Choroid plexus epithelial cell (primary cell): ENCODE data around the gene CDK14.
"Not testable (repeated sequence)": the region's sequence is repeated elsewhere in the genome, so short reads cannot be mapped to it uniquely, and the experiment has no call there.

Experiments
- DNase-seq: peaks from one replicate; pipeline ENCODE4 v3.0.0-alpha.2; 2010; ENCODE audit warnings: low read depth
- H3K4me3 ChIP-seq: 2 replicates; pipeline ENCODE4 v1.5.1; 2011; ENCODE audit warnings: low read depth, mild to moderate bottlenecking, control low read depth, low read length, moderate library complexity
- TF ChIP-seq, protein P1 (sequence below): conservative IDR thresholded peaks from 2 replicates; pipeline ENCODE4 v1.5.1; 2011; ENCODE audit warnings: low read depth, mild to moderate bottlenecking, control low read depth, inconsistent platforms, low read length, moderate library complexity

The CDK14 gene

DNA sequence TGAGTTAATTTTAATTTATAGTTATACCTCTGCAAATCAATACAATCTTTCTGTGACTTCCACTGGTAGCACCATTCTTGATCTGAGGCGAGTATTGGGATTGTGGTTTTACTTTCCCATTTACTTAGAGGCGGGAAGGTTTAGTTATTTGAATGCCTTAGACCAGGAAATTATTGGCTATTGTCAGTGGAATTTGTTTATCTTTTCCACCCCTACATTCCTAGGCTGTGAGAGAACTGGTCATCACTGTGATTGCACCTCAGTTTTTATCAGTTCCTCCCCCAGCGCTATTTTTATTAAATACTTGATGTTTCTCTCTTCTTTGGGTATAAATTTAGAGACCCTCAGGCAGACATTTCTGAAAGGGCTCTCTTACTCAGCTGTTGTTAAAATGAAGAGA lies 29.9 kb downstream of the CDK14 start:
- H3K4me3 ChIP-seq, result no peak overlapping the region
- peak; percentile 77 for DNase-seq
- TF ChIP-seq, protein P1, sequence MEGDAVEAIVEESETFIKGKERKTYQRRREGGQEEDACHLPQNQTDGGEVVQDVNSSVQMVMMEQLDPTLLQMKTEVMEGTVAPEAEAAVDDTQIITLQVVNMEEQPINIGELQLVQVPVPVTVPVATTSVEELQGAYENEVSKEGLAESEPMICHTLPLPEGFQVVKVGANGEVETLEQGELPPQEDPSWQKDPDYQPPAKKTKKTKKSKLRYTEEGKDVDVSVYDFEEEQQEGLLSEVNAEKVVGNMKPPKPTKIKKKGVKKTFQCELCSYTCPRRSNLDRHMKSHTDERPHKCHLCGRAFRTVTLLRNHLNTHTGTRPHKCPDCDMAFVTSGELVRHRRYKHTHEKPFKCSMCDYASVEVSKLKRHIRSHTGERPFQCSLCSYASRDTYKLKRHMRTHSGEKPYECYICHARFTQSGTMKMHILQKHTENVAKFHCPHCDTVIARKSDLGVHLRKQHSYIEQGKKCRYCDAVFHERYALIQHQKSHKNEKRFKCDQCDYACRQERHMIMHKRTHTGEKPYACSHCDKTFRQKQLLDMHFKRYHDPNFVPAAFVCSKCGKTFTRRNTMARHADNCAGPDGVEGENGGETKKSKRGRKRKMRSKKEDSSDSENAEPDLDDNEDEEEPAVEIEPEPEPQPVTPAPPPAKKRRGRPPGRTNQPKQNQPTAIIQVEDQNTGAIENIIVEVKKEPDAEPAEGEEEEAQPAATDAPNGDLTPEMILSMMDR, result no peak

DNA sequence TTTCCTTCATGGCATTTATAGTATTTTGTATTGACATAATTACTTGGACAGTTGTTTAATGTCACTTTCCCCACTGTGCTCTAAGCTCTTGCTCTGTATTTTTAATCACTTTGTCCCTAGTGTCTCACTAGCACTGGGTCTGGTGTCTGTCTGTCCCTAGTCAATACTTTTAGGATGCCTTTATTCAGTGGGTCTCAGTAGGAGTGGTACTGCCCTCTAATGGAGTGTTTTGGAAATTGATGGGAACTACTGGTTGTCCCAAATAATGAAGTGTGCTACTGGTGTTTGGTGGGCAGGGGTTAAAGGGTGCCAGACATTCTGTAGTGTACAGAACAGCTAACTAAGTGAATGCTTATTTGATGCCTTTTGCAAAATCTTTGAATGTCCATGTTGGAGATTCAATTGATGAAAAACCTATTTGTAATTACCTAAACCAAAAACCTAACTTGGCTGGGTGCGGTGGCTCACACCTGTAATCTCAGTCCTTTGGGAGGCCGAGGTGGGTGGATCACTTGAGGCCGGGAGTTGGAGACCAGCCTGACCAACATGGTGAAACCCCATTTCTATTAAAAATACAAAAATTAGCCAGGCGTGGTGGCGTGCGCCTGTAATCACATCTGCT lies 33.3 kb downstream of the CDK14 start:
- peak; percentile 78 for DNase-seq
- TF ChIP-seq, protein P1, result peak; percentile 74
- H3K4me3 ChIP-seq, result no peak overlapping the region

DNA sequence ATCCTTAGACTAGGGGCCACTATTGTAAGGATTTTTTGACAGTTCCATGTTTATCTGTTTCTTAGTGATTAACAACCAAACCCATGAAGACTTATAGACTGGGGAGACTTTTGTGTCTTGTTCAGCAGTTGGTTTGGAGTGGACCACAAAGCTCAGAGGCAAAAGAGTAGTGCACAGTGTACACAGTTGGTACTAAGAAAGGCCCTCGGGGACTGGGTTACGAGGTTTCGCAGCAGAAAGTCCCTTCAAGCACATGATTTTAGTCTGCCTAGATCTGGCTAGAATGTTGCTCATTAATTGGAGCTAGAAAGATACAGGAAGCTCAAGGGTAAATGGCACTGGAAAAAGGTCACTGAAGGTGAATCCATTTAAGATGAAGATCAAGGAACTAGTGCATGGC lies 35.4 kb downstream of the CDK14 start:
- DNase-seq, result no peak
- no peak overlapping the region for H3K4me3 ChIP-seq
- TF ChIP-seq, protein P1, result no peak

DNA sequence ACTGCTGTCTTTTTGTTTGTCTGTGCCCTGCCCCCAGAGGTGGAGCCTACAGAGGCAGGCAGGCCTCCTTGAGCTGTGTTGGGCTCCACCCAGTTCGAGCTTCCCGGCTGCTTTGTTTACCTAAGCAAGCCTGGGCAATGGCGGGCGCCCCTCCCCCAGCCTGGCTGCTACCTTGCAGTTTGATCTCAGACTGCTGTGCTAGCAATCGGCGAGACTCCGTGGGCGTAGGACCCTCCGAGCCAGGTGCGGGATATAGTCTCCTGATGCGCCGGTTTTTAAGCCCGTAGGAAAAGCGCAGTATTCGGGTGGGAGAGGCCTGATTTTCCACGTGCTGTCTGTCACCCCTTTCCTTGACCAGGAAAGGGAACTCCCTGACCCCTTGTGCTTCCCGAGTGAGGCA lies 43.6 kb downstream of the CDK14 start:
- not testable (repeated sequence) for DNase-seq, H3K4me3 ChIP-seq

DNA sequence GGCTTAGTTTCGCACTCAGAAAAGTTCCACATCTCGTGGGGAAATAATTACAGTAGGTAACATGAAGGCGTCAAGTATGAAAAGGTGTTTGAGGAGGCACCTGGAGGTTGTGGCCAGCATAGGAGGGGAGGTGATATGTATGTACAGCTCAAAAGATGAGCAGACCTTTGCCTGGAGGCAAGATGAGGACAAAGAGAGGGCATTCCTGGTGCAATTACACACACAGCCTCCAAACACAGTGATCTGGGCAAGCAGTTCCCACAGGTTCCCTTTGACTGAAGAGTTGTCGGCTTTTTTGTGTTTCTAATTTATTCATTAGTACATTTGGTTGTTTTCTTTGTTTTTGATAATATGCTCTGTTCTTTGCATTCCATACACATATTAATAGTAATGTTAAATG lies 46.9 kb downstream of the CDK14 start:
- DNase-seq, result no peak
- TF ChIP-seq, protein P1, result no peak
- H3K4me3 ChIP-seq, result no peak overlapping the region

DNA sequence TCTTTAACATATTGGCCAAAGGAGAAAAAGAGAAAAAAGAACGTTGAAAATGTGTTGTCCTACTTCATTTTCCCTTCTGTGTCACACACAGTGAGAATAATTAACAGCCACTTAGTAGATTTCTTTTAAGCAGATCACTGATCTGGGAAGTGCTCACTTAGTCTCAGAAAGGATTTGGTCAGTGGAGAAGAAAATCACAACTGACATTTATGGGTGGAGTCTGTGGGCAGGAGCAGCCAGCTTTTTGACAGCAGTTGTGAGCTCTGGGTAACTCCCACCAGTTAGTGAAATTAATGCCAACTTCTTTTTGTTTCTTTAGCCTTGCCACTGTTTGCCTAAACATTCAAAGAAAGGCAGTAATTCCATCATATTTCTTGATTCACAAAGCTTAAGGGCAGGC lies 49.7 kb downstream of the CDK14 start:
- TF ChIP-seq, protein P1, result no peak
- DNase-seq, result no peak
- H3K4me3 ChIP-seq, result no peak overlapping the region

GRCh38 chr7:90648107-90648506 lies 52.0 kb downstream of the CDK14 start:
- DNase-seq, result peak; percentile 57
- H3K4me3 ChIP-seq, result no peak overlapping the region
- TF ChIP-seq, protein P1, result no peak

DNA sequence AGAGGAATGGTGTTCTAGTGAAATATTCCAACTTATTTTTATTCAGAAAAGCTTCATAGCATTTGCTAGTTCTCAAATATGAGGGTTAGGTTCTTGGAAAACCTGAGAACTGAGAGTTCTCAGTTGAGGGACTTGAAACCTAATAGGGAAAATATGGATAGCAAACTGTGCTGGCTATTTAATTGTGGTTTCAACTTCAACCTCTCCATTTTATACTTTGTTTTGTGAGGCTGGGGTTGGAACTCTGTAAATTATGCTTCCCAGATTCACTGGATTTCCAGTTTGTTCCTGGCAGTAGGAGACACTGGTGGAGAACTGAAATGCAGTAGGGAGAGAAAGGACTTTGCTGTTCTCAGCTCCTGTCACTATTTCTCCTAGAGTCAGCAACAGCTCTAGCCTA lies 52.7 kb downstream of the CDK14 start:
- DNase-seq, result peak; percentile 66
- H3K4me3 ChIP-seq, result no peak overlapping the region
- TF ChIP-seq, protein P1, result no peak
